Measurements from ENCODE around the gene CIDEB. TPM values are rescaled to one million over a fixed set of nuclear protein-coding genes. Genes with fewer than 3 reads are reported as not detected.

The CIDEB gene
- total and polyA plus RNA-seq, 2 of the 13 experiments (the other 11 are each of a cell fraction or from before 2014, with no cell fraction given), result 35.8 to 110 TPM

- TF ChIP-seq ZNF274 (CRISPR knock-in tag; IDR thresholded peaks at IDR 0.05) (peak; percentile 99), SRSF1 (optimal IDR thresholded peaks at IDR 0.05; ENCODE audit: low read depth, low read length) (peak; percentile 98), ZNF143 (CRISPR knock-in tag; IDR thresholded peaks at IDR 0.05) (peak; percentile 79), ZNF563 (CRISPR knock-in tag; IDR thresholded peaks at IDR 0.05) (peak; percentile 99), TARDBP (CRISPR knock-in tag; IDR thresholded peaks at IDR 0.05) (peak; percentile 100)
Measured at GRCh38 chr14:24271134-24271833, 36.5 kb downstream of the CIDEB start, which contains the start of gene RABGGTA (continued).

DNA sequence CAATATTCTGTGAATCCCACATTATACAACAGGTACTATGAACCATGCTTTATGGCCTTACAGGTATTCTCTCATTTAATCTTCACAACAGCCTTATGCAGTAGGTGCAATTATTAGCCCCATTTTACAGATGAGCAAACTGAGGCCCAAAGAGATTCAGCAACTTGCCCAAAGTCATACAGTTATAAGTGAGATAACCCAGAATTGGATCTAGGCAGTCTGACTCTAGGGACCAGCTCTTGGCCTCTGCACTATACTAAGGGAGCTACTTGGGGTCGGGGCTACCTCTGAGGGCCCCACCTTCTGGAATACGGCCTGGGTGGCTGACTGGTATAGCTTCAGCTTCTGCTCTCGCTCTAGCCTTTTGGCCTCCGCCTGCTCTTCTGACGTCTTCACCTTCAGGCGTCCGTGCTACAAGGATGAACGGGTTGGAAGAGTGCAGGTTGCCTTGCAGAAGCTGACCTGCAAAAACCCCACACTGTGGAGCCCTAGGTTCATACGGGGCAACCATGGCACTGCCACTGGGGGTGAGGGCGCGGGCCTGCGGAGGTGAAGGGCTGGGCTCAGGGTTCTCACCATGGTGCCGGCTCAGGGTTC, 37.1 kb downstream of the CIDEB start:
- no TSS peak for BruUV-seq (replicated peaks)
- FAIRE-seq, result no peak
- TF ChIP-seq, protein P1, sequence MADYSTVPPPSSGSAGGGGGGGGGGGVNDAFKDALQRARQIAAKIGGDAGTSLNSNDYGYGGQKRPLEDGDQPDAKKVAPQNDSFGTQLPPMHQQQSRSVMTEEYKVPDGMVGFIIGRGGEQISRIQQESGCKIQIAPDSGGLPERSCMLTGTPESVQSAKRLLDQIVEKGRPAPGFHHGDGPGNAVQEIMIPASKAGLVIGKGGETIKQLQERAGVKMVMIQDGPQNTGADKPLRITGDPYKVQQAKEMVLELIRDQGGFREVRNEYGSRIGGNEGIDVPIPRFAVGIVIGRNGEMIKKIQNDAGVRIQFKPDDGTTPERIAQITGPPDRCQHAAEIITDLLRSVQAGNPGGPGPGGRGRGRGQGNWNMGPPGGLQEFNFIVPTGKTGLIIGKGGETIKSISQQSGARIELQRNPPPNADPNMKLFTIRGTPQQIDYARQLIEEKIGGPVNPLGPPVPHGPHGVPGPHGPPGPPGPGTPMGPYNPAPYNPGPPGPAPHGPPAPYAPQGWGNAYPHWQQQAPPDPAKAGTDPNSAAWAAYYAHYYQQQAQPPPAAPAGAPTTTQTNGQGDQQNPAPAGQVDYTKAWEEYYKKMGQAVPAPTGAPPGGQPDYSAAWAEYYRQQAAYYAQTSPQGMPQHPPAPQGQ (CRISPR knock-in tag; IDR thresholded peaks at IDR 0.05; ENCODE audit: borderline replicate concordance), result peak; percentile 97; the same call in 1 of the 2 replicates
- TF ChIP-seq, protein P2, sequence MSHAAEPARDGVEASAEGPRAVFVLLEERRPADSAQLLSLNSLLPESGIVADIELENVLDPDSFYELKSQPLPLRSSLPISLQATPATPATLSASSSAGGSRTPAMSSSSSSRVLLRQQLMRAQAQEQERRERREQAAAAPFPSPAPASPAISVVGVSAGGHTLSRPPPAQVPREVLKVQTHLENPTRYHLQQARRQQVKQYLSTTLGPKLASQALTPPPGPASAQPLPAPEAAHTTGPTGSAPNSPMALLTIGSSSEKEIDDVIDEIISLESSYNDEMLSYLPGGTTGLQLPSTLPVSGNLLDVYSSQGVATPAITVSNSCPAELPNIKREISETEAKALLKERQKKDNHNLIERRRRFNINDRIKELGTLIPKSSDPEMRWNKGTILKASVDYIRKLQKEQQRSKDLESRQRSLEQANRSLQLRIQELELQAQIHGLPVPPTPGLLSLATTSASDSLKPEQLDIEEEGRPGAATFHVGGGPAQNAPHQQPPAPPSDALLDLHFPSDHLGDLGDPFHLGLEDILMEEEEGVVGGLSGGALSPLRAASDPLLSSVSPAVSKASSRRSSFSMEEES (CRISPR knock-in tag; IDR thresholded peaks at IDR 0.05), result no peak
- TF ChIP-seq ZBTB44 (CRISPR knock-in tag; IDR thresholded peaks at IDR 0.05) (no peak; the same call in 1 of the 2 replicates), BCL6 (CRISPR knock-in tag; IDR thresholded peaks at IDR 0.05) (no peak), IKZF1 (IDR thresholded peaks at IDR 0.05) (no peak), SRSF9 (IDR thresholded peaks at IDR 0.05; ENCODE audit: borderline replicate concordance, insufficient read depth, low read depth, low read length, poor library complexity, severe bottlenecking) (no peak), ZNF121 (CRISPR knock-in tag; IDR thresholded peaks at IDR 0.05) (no peak), ZNF558 (CRISPR knock-in tag; IDR thresholded peaks at IDR 0.05; ENCODE audit: borderline replicate concordance) (no peak), ZNF33A (CRISPR knock-in tag; IDR thresholded peaks at IDR 0.05; ENCODE audit: borderline replicate concordance) (no peak)
- TF ChIP-seq, protein P3, sequence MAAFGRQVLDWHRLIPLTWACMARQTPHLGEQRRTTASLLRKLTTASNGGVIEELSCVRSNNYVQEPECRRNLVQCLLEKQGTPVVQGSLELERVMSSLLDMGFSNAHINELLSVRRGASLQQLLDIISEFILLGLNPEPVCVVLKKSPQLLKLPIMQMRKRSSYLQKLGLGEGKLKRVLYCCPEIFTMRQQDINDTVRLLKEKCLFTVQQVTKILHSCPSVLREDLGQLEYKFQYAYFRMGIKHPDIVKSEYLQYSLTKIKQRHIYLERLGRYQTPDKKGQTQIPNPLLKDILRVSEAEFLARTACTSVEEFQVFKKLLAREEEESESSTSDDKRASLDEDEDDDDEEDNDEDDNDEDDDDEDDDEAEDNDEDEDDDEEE (CRISPR knock-in tag; IDR thresholded peaks at IDR 0.05), result no peak

More for the DNA sequence above, 37.1 kb downstream of the CIDEB start:
- H3K36me3 ChIP-seq (replicated peaks in 1 of 2; ENCODE audit: control insufficient read depth in 1 of 2, insufficient read depth in 2 of 2, low read length in 2 of 2), result peaks cover 19 to 32% of the 10 kb centered on the region in 2 experiments; a peak in 4 of 5 replicates
- CTCF ChIA-PET (ENCODE audit: low intra/inter-chr PET ratio, low total read pairs), result interaction anchor here (0.6 to 2.8 kb wide), 4 partner anchors 27 to 75 kb away, joined by 3 to 33 read pairs (median 10); partner anchors contain the start of genes MDP1 and TINF2
- H3K9ac ChIP-seq (ENCODE audit: insufficient read depth, low read depth, low read length), result peak overlapping the region; percentile 98
- POLR2A ChIA-PET, result interaction anchor here (0.6 to 16.5 kb wide), 53 partner anchors 10 to 1433 kb away, joined by 3 to 435 read pairs (median 7); partner anchors contain the start of genes AJUBA, BCL2L2, CARMIL3 and CBLN3
- no peaks in the 10 kb centered on the region for H3K9me3 ChIP-seq (ENCODE audit: low read length)
- WGBS (ENCODE audit: low lambda C conversion rate), result 17% methylated on average over 13 of the region's 13 CpGs
- H3K27me3 ChIP-seq (ENCODE audit: control insufficient read depth in 1 of 2, insufficient read depth in 2 of 2, low read length in 2 of 2), result no peaks in the 10 kb centered on the region; a peak in 1 of 5 replicates
- peaks cover 5% of the 10 kb centered on the region for H3K79me2 ChIP-seq (ENCODE audit: insufficient read depth, low read length)
- no peaks in the 10 kb centered on the region for H4K20me1 ChIP-seq (ENCODE audit: insufficient read depth, low read length)
- H3K4me1 ChIP-seq (ENCODE audit: insufficient read depth, low read length), result peaks cover 22% of the 10 kb centered on the region
- in situ Hi-C loops (cut with HindIII; ENCODE audit: extremely low pct_ligation_motif_present, low pct_unique_long_range_greater_than_20kb) (no loop called here), intact Hi-C loops (cut with micrococcal nuclease; ENCODE audit: unreplicated experiment) (loop anchor here (1.0 to 2.0 kb wide), 4 partner anchors 18 to 54 kb away; partner anchors contain the start of gene MDP1)
- ATAC-seq (peak; percentile 57), DNase-seq (ENCODE audit: low spot score) (no peak)
- H2AFZ ChIP-seq (ENCODE audit: low read length), result peak overlapping the region; percentile 11
- H3K4me2 ChIP-seq (ENCODE audit: low read depth, low read length), result peak overlapping the region; percentile 97
- peak overlapping the region; percentile 92 for H3K27ac ChIP-seq (ENCODE audit: extremely low read length, insufficient read depth, low read length)
- H3K4me3 ChIP-seq (replicated peaks in 1 of 3; ENCODE audit: insufficient read depth in 1 of 3, low read depth in 2 of 3, low read length in 3 of 3), result peak overlapping the region; percentile 78 to 96 (median 78)

Measured in HepG2 (cell line).